ENCODE results near the gene TTC34.

TTC34 gene

DNA sequence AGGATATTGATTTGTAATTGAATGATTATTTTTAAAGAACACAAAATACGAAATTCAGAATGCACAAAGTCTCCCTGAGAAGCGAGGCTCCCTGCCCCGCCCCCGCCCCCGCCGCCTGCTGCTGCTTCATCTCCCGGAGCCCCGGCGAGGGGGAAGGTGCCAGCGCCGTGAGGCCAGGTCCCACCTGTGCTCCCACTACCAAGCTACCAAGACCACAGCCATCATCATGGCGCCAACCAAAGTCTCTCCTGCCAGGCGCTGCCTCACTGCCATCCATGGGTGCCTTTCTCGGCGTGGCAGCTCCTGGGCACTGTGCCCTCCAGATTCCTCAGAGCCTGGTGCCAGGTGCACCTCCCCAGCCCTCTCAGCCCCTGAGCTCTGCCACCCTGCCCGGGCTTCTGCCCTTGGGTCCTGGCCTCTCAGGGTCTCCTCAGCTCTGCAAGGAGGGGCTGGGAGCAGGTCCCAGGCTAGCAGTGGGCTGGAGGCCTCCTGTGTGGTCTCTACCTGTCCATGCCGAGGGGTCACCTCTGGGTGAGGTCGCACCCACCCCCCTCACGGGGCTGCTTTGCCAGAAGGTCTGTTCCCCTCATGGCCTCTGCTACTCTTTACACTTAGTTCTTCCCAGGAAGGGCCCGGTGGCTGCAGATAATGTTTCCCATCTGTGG is 29.4 kb upstream of the TTC34 start:
- no peak for DNase-seq

DNA sequence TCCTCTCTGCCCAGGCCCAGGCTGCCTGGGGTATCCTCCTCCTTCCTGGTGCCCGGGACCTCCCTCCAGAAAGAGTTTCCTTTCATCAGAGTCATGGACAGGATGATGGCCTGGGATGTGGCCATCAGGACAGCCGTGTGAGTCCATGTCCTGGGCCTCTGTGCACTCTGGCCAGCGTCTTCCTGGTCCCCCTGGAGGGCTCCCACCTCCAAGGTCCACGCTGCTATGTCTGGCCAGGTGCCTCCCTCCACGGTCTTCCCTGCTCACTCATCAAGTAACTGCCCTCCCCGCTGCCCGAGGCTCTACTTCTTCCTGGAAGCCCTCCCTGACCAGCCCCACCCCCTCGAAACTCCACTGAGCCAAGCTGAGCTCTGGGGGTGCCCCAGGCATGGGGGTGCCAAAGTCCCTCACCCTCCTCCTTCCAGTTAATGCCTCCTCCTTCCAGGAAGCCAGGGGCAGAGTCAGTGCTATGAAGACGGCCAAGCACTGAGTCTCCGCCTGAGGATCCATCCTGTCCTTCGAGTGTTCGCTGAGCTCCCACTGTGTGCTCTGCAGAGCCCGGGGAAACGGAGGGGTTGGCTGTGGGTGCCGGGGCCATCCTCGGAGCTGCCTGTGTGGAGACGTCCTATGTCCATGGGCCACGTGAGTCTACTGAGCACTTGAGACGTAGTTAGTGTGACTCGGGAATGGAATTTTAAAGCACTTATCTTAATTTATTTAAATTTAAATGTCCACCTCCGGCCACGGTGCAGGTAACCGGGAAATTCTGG is 28.5 kb upstream of the TTC34 start:
- no peak for DNase-seq

DNA sequence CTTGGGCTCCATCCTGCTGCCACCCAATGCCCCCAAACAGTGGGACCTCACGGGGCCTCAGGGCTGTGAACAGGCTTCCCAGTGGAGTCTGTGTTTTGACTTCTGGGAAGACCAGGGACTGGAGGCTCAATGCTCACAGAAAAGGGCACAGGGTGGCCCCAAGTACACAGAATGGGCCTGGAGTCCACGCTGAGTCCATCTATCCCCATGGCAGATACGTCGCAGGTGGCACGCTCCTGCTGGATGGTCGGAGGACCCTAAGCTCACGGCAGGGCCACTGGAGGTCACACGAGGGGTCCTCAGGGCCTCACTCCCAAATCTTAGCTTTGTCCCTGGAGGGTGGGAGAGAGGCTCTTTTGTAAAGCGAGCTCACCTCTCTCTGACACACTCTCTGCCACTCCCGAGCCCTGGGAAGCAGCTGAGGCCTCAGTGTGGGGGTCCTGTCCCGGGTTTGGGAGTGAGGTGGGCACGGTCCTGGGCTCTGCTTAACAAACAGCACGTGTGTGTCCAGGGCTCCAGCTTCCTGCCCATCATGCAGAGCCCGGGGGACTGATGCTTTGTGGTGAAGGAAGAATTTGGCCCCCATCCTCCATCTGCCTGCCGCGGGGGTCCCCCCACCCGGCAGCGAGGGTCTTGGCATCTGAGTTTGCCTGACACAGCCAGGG is 27.2 kb upstream of the TTC34 start:
- DNase-seq = no peak

DNA sequence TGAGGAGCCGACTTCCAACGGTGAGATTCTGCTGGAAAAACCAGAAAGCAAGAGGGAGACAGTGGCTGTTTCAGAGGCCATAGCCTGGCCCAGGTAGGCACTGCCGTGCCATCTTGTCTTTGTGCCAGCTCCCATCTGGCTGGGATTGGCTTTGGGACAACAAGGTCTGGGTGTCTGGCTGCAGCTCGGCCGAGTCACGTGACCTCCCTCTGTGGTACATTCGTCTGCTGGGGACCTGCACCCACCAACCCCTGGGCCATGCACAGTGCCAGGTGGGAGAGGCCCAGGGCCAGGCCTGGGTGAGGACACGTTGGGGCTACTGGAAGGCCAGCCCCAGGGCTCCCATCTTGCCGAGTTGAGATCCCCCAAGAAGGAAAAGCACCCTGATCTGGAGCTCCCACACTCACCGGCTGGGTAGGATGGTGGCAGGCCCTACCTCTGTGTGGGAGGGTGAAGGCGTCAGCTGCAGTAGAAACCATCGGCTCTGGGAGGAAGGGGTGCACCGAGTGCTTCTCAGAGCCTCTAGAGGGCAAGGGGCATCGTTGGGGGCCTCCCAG is 25.3 kb upstream of the TTC34 start:
- no peak for DNase-seq

DNA sequence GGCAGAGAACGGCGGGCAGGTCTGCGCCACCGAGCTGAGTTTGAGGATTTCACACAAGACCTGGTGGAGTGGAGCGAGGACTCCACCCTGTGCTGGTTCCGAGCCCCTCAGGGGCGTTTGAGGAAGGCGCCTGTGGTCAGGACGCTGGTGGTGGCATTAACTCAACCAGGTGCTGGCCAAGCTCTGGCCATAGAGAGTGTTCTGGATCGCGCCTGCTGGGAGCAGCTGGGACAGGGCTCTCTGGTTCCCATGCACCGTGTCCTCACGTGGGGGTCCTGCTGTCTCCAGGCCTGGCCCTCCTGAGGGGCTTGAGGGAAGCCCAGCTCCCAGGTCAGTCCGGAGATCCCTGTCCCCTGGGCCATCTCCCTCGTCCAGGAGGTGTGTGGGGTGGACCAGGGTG is 24.8 kb upstream of the TTC34 start:
- no peak for DNase-seq

DNA sequence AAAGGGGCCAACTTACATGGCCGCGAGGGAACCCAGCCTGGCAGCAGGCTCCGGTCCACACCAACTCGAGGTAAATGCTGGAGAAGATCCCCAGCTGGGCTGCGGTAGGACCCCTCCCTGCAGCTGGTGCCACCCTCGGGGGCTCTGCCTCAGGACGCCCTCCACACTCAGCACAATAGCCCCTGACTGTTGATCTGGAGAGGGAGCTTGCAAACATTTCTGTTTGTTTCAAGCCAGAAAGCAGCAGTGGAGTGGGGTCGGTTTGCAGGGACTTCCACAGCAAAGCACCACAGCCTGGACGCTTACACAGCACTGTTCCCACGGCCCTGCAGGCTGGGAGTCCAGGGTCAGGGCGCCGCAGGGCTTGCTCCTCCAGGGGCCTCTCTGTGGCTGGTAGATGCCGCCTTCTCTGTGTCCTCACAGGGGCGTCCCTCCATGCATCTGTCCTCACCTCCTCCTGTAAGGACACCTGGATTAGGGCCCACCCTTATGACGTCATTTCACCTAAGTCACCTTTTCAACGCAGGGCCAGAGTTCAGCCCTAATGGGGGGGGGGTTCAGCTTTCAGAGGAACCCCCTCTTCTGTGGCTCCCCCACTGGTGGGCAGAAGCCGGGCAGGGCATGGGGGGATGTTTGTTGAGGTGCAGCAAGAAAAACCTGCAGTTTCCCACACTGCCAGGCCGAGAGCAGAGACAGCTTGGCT is 24.1 kb upstream of the TTC34 start:
- DNase-seq = no peak

DNA sequence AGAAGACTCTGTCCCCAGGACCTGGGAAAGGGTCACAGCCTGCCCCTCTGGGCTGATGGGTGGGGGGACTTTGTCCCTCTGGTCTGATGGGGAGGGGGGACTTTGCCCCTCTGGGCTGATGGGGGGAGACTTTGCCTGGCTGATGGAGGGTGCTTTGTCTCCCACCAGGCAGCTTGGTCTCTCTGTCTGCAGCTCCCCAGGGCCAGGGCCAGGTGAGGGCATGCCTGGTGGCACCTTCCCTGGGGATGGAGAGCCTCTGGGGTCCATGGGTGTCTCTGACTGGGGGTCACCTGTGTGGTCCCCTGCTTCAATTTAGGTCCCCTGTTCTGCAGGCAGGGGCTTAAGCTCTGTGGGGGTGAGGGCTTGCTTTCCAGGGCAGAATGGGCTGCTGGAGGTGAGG is 23.5 kb upstream of the TTC34 start:
- DNase-seq = no peak

DNA sequence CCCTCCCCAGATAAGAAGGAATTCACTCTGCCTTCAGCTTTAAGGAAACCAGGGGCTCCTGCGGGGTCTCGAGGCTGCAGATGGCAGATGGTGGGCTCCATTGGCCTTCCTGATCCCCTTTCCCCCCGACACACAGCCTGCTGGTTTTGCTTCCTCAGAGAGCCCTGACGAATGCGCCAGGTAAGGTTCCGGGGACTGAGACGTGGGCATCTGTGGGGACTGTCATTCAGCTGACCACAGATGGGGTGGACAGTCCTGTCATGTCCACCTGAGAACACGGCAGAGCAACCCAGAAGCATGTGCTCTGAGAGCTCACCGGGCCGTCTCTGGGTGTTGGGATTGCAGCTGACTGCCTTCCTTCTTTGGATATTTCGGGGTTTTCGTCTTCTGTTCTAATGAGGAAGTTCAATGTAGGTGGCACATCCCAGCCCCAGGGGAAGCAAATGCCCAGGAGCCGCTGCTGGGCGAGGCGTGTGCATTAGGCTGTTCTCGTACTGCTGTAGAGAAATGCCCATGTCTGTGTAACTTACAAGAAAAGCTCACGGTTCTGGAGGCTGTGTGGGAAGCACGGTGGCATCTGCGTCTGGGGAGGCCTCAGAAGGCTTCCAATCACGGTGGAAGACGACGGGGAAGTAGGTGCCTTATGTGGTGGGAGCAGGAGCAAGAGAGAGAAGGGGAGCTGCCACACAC is 22.6 kb upstream of the TTC34 start:
- no peak for DNase-seq

DNA sequence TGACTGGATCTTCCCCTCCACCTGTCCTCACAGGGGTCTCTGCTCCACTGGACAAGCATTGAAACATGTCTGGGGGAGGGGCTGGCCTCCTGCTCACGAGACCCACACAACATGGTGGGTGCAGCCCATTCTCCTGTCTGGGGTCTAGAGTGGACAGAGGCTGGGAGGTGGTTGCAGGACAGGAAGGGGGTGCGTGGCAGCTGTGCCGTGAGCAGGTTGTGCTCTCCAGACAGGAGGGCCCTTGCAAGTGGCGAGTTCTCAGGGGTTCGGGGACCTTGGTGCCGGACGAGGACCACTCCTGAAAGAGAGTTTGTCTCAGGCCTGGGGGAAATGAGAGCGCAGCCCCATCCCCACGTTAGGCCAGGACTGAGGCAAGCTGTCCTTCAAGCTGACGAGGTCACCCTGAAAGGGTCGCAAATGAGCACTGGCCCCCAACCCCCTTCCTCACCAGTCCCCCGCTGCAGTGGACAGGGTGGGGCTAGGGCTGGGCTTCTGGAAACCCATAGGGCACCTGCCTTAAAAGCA is 21.2 kb upstream of the TTC34 start:
- DNase-seq = no peak

DNA sequence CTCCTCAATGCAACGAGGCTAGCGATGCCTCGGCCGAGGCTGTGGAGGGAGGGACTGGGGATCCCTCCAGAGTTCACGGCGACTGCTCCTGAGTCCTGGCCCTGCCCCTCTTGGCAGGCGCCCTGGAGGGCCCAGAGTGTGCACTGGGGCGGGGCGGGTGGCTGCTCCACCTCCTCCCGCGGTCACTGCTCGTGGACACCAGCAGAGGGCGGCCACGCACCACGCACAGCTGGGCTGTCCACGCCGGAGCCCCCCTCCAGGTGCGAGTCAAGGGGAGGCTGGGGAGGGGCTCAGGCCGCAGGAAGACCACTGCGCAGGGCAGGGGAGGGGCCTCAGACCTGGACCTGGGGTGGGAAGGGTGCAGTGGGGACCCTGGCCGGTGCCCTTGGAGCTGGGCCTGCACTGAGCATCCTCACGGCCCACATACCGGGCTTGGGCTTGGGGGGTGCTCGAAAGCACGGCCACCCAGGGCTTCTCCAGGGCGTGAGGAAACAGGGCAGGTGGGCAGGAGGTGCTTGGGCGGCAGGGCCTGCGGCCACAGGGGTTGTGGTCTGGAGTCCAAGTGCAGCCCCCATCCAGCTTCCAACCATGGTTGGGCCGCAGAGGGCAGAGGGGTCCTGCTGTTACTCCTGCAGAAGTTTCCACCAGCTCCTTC is 20.6 kb upstream of the TTC34 start:
- peak; percentile 11 for DNase-seq

DNA sequence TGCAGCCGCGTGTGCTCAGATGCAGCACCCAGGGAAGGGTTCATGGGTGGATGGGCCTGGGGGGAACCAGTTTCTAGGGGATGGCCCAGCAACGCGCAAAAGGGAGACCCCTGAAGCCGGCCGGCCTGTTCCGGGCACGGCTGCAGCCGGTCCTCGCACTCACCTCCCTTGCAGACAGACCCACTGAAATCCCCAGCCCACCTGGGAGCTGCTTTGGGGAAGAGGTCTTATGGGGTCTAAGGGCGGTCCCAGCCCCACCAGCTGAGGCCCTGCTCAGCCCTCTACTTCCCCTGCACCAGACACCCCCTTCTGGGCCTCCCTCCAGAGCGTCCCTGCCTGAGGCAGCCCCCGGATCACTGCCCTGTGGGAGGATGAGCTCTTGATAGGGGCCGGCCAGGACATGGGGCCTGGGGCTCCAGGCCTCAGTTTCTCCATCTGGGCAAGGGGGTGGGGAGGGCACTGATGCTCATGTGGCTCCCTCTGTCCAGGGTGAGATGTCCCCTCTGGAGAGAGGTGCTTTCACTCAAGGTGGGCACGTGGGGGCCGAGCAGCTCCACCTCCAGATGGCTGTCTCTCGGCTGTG is 20.0 kb upstream of the TTC34 start:
- DNase-seq = no peak

DNA sequence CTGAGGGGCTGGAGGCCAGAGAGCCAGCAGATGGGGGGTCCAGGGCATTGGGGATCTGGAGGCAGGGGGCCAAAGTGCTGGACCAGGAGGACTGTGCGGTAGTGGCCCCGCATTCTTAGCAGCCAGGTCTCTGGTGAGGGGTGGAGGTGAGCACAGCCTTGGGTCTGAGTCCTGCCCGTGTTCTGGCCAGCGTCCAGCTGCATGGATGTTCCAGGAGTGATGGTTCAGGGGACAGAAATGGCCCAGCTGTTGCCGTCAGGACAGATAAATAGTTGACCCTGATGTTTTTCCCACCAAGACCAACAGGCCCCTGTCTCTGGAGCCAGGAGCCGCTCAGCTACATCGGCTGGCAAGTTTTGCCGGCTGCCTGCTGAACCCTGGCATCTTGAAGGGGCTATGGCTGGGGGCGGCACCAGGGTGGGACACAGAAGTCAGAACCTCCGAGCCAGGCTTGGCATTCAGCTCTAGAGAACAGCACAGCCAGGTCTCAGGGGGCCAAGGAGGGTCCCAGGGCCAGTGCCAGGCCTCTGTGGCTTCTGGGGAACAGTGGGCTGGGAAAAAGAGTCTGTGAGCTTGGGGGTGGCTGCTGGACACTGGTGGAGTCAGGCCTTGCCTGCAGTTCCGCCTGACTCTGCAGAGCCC is 19.4 kb upstream of the TTC34 start:
- no peak for DNase-seq

DNA sequence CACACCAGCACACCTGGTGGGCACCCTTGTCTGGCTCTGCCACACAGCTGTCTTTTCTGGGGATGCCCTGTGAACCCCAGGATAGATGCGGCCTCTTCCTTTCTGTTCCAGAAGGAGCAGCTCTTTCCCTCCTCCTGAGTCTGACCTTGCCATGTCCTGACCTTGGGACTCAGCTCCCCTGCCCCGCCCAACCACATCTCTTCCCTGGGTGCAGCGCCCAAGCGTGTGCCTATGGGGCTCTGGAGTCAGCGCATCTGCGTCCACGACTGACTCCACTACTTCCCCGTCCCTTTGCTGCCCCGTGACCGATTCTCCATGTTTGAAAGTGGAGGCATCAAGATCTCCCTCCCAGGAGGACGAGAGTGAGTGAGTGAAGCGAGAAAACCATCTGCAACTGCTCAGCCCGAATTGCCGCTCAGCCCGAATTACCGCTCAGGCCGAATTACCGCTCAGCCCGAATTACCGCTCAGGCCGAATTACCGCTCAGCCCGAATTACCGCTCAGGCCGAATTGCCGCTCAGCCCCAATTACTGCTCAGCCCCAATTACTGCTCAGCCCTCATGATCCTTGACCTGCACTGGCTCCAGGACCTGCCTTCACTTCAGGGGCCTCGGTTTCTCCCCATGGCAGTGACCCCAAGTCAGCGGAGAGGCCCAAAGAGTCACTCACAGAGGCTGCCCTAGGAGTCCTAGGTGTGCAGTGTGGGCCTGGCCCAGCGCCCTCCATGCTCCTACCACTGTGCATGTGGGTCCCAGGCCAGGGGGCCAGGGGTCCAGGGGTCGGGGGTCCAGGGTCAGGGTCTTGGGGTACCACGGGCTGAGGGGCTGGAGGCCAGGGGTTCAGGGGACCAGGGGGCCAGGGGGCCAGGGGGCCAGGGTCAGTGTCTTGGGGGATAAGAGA is 18.6 kb upstream of the TTC34 start:
- no peak for DNase-seq

DNA sequence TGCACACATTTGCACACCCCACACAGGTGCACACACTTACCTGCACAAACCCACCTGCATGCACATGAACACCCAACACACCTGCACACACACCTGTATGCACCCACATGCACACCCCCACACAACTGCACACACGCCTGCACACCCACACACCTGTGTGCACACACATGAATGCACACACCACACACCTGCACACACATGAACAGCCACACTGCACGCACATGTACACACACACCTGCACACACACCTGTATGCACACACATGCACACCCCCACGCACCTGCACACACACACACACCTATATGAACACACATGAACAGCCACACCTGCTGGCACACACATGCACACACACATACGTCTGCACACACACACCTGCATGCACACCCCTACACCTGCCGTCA is 17.9 kb upstream of the TTC34 start:
- no peak for DNase-seq

DNA sequence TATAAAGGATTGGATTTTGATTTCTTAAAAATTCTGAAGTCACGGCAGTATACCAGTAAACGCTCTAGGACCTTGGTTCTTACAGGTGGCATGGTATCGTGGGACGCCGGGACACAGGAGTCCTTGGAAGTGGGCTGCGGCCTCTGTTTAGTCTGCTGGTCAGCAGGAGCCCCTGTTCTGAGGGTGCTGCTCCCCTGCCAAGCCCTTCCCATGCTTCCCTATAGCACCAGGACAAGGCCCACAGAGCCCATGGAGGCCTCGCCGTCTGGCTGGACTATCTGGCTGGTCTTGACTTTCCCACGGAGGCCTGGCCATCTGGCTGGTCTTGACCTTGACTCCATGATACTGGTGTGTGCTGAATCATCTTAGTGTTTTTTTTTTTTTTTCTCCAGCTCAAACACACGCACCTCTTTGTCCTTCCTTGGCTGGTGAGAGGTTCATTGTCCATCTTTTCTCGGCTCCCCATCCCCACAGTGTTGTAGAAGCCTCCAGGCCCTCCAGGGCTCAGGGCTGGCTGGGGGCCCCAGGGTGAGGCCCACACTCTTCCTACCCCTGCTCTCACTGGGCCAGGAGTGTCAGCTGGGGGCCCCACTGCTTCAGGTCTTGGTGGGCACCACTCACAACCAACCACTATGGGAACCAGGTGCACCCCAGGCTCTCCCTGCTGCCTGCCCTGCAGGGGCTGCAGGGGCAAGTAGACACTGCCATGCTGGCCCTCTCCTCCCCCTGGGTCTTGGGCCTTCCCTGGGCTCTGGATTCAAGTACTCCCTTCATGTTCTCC is 16.5 kb upstream of the TTC34 start:
- no peak for DNase-seq

DNA sequence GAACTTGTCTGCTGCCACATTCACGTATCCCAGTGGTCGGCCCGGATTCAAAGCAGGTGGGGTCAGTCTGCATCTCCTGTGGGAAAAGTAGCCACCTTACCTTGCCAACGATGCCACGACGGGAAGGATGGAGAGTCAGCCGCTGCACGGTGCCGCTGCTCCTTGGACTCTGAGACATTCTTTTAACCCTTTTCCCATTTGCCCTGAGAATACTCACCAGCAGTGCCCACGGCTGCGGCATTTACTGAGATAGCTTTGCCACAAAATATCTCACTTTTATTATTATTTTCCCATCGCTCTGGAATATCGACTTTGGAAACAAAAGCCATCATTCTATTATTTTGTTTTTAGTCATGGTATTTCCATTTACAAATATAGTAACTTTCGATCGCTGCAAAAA is 15.3 kb upstream of the TTC34 start:
- DNase-seq = no peak

DNA sequence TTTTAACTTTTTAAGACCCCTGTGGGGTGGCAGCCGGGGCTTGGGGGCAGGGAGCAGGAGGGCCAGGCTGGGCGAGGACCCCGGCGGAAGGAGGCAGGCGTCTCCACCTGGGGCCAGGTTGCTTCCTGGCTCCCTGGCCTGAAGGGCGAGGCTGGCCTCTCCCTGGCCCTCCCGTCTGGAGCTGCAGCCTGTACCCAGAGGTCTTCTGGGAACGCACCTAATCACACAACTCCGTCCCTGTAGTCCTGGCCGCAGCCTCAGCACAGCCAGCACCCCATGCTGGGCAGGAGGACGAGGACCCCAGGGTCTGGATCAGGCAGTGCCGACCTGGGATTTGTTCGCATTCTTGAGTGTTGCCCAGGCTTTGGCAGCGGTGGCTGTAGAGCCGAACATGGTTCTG is 14.1 kb upstream of the TTC34 start:
- no peak for DNase-seq

DNA sequence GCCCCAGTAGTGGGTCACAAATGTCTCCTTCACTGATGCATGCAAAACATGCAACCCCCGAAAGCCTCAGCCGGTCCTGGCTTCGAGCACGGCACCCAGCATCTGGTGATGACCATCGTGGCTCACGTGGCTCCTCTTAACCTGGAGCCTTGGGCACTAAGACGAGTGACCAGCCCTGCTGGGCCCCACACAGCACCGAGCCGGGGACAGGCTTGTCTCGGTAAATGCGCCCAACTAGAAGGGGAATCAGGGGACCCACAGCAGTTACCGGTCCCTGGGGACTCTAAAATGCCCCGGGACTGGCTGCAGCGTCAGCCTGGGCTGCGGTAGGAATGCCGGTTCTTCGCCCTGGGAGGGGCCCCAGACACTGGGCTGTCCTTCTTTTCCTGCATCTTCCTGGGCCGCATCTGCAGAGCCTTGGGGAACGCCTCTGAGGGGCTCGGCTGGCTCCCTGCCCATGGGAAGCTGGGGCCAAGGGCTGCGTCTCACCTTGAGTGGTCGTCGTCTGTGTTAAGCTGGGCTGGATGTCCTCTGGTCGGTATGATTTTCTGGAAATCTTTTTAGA is 13.1 kb upstream of the TTC34 start:
- DNase-seq = no peak
